Endodermal cell (in vitro differentiated cells): ENCODE results near the gene MTR. TPM values are rescaled to one million over a fixed set of nuclear protein-coding genes. Genes with fewer than 3 reads are reported as not detected.

Experiments used
- DNase-seq: peaks from one replicate; pipeline ENCODE4 v3.0.0-alpha.2; 2017
- H3K27ac ChIP-seq: 2 replicates; pipeline ENCODE4 v1.5.1; 2013; ENCODE audit warnings: mild to moderate bottlenecking, low read depth, low read length, moderate library complexity
- H3K27me3 ChIP-seq: 2 replicates; pipeline ENCODE4 v1.6.1; 2013; ENCODE audit warnings: mild to moderate bottlenecking, low read length, moderate library complexity; ENCODE audit not compliant: insufficient read depth, control insufficient read depth, poor library complexity, severe bottlenecking
- H3K36me3 ChIP-seq: 2 replicates; pipeline ENCODE4 v1.7.0; 2013; ENCODE audit warnings: mild to moderate bottlenecking, low read length, moderate library complexity; ENCODE audit not compliant: control insufficient read depth, insufficient read depth
- H3K4me1 ChIP-seq: one replicate; pipeline ENCODE4 v1.7.0; 2013; ENCODE audit warnings: low read length; ENCODE audit not compliant: control insufficient read depth, insufficient read depth
- H3K4me3 ChIP-seq: 2 replicates; pipeline ENCODE4 v1.5.1; 2013; ENCODE audit warnings: mild to moderate bottlenecking, low read length, moderate library complexity
- H3K9ac ChIP-seq: 2 replicates; pipeline ENCODE4 v1.6.1; 2013; ENCODE audit warnings: mild to moderate bottlenecking, low read length, moderate library complexity; ENCODE audit not compliant: poor library complexity, severe bottlenecking; ENCODE audit errors: extremely low read depth
- H3K9me3 ChIP-seq: 2 replicates; pipeline ENCODE4 v1.6.1; 2013; ENCODE audit warnings: mild to moderate bottlenecking, low read length, moderate library complexity; ENCODE audit not compliant: control insufficient read depth
- H3K27ac Mint-ChIP-seq: 2 replicates; pipeline ENCODE4 v1.8.0; 2020; ENCODE audit warnings: mixed read lengths
- H3K27me3 Mint-ChIP-seq: 2 replicates; pipeline ENCODE4 v1.8.0; 2021; ENCODE audit warnings: mild to moderate bottlenecking, mixed read lengths; ENCODE audit not compliant: insufficient read depth
- H3K36me3 Mint-ChIP-seq: 2 replicates; pipeline ENCODE4 v1.8.0; 2020; ENCODE audit warnings: low read depth, mixed read lengths
- H3K4me1 Mint-ChIP-seq: 2 replicates; pipeline ENCODE4 v1.8.0; 2020; ENCODE audit warnings: mixed read lengths
- H3K4me3 Mint-ChIP-seq: 2 replicates; pipeline ENCODE4 v1.8.0; 2020; ENCODE audit warnings: mild to moderate bottlenecking, moderate library complexity, mixed read lengths
- H3K9me3 Mint-ChIP-seq: 2 replicates; pipeline ENCODE4 v1.8.0; 2020; ENCODE audit warnings: mild to moderate bottlenecking, mixed read lengths
- WGBS, 2 experiments: methylation state at CpG; one replicate each; pipeline versions ENCODE4 v1.1.5 to v1.1.7; 2013; ENCODE audit warnings: missing lambda C conversion rate in 2 of 2, mixed read lengths in 1 of 2; ENCODE audit not compliant: insufficient coverage in 1 of 2, insufficient read length in 1 of 2; 5-methylcytosine and 5-hydroxymethylcytosine counted together
- total RNA-seq, 2 donors: library from RNA; stranded (reverse); fragmentation: NEBNext Ultra II Directional in 1 of 2; extraction: Animal tissue kit (Norgen Biotek cat#: 25700) in 1 of 2; gene quantifications; 2 replicates in 1 of 2; 3 replicates in 1 of 2; pipeline ENCODE4 v1.2.1, GENCODE V29; 2021
- TF ChIP-seq, protein P1 (sequence below): fragments of 200-600 bp; sonication (generic); conservative IDR thresholded peaks from 2 replicates; pipeline ENCODE4 v1.5.0; 2021; ENCODE audit warnings: antibody characterized with exemption, mild to moderate bottlenecking

MTR gene
- total RNA-seq, 2 donors from 2014 or later, result 28.5 to 29.5 TPM

- Histone ChIP-seq H3K36me3 (peaks cover 33% of the 10 kb centered on the region), H3K4me1 (no peaks in the 10 kb centered on the region), H3K4me3 (no peak overlapping the region), H3K27ac (no peak overlapping the region), H3K9me3 (no peaks in the 10 kb centered on the region), H3K27me3 (no peaks in the 10 kb centered on the region), H3K9ac (no peak overlapping the region)
- no peak overlapping the region for H3K4me3 Mint-ChIP-seq
- DNase-seq, result no peak
- no peaks in the 10 kb centered on the region for H3K27me3 Mint-ChIP-seq
- peaks cover 13% of the 10 kb centered on the region for H3K4me1 Mint-ChIP-seq
- H3K36me3 Mint-ChIP-seq, result peaks cover 26% of the 10 kb centered on the region
- H3K9me3 Mint-ChIP-seq, result no peaks in the 10 kb centered on the region
- 94 to 100% methylated on average over 4 of the region's 4 CpGs for WGBS, 2 experiments
- no peak overlapping the region for H3K27ac Mint-ChIP-seq
- TF ChIP-seq, protein P1, sequence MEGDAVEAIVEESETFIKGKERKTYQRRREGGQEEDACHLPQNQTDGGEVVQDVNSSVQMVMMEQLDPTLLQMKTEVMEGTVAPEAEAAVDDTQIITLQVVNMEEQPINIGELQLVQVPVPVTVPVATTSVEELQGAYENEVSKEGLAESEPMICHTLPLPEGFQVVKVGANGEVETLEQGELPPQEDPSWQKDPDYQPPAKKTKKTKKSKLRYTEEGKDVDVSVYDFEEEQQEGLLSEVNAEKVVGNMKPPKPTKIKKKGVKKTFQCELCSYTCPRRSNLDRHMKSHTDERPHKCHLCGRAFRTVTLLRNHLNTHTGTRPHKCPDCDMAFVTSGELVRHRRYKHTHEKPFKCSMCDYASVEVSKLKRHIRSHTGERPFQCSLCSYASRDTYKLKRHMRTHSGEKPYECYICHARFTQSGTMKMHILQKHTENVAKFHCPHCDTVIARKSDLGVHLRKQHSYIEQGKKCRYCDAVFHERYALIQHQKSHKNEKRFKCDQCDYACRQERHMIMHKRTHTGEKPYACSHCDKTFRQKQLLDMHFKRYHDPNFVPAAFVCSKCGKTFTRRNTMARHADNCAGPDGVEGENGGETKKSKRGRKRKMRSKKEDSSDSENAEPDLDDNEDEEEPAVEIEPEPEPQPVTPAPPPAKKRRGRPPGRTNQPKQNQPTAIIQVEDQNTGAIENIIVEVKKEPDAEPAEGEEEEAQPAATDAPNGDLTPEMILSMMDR, result no peak
Observed at GRCh38 chr1:236837115-236837514, 42.0 kb downstream of the MTR start.

DNA sequence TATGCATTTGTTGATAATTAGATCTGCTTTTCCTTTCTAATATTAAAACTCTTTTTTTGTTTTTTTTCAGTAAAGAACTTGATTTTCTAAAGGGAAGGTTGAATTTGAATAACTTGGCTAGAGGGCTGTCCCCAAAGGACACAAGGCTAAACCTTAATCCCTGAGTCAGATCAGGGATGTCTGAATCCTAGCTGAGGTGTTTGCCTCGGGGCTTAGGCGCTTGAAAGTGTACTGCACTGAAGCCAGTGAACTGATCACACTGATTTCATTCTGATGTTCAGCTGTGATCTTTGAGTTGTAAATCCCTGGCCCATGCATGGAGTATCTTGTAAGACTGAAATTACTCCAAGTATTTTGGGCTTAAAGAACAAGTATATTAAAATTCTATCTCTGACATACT, 42.8 kb downstream of the MTR start:
- 42 to 43% methylated on average over 2 of the region's 2 CpGs for WGBS, 2 experiments
- no peak overlapping the region for H3K9ac ChIP-seq
- TF ChIP-seq, protein P1, result no peak

GRCh38 chr1:236841341-236841740, 46.2 kb downstream of the MTR start:
- no peak overlapping the region for H3K27ac ChIP-seq
- no peak overlapping the region for H3K4me3 Mint-ChIP-seq
- no peaks in the 10 kb centered on the region for H3K27me3 Mint-ChIP-seq
- H3K36me3 ChIP-seq, result peaks cover 31% of the 10 kb centered on the region
- no peak overlapping the region for H3K9ac ChIP-seq
- H3K27ac Mint-ChIP-seq, result no peak overlapping the region
- peaks cover 3% of the 10 kb centered on the region for H3K4me1 ChIP-seq
- H3K4me3 ChIP-seq, result no peak overlapping the region
- no peaks in the 10 kb centered on the region for H3K9me3 Mint-ChIP-seq
- 89 to 100% methylated on average over 2 of the region's 2 CpGs for WGBS, 2 experiments
- peaks cover 20% of the 10 kb centered on the region for H3K36me3 Mint-ChIP-seq
- TF ChIP-seq, protein P1, result no peak
- no peaks in the 10 kb centered on the region for H3K4me1 Mint-ChIP-seq
- DNase-seq, result no peak
- H3K27me3 ChIP-seq, result no peaks in the 10 kb centered on the region
- H3K9me3 ChIP-seq, result no peaks in the 10 kb centered on the region

More for the DNA sequence above, 42.8 kb downstream of the MTR start:
- H3K36me3 Mint-ChIP-seq, result peaks cover 26% of the 10 kb centered on the region
- H3K27me3 Mint-ChIP-seq, result no peaks in the 10 kb centered on the region
- H3K9me3 Mint-ChIP-seq, result no peaks in the 10 kb centered on the region
- no peaks in the 10 kb centered on the region for H3K9me3 ChIP-seq
- H3K4me1 Mint-ChIP-seq, result peaks cover 13% of the 10 kb centered on the region
- no peak overlapping the region for H3K27ac Mint-ChIP-seq
- no peak overlapping the region for H3K27ac ChIP-seq
- no peaks in the 10 kb centered on the region for H3K27me3 ChIP-seq
- H3K36me3 ChIP-seq, result peaks cover 33% of the 10 kb centered on the region
- no peak overlapping the region for H3K4me3 Mint-ChIP-seq
- H3K4me1 ChIP-seq, result no peaks in the 10 kb centered on the region
- DNase-seq, result no peak
- H3K4me3 ChIP-seq, result no peak overlapping the region
